Mammary epithelial cell (primary cell): ENCODE data around the gene MAP7.

Experiments
- EZH2 ChIP-seq: IDR thresholded peaks from 2 replicates; pipeline ENCODE4 v1.6.1; 2012; ENCODE audit warnings: low read length, inconsistent platforms, borderline replicate concordance
- TF ChIP-seq, protein P1 (sequence below), 2 donors: IDR thresholded peaks in 1 of 2; conservative IDR thresholded peaks in 1 of 2; 2 replicates each; pipeline ENCODE4 v1.5.1; 2011 to 2012; ENCODE audit warnings: inconsistent platforms in 2 of 2, low read length in 2 of 2, mild to moderate bottlenecking in 2 of 2, control low read depth in 1 of 2, low read depth in 1 of 2; ENCODE audit not compliant: insufficient read depth in 1 of 2; ENCODE audit errors: extremely low read depth in 1 of 2

DNA sequence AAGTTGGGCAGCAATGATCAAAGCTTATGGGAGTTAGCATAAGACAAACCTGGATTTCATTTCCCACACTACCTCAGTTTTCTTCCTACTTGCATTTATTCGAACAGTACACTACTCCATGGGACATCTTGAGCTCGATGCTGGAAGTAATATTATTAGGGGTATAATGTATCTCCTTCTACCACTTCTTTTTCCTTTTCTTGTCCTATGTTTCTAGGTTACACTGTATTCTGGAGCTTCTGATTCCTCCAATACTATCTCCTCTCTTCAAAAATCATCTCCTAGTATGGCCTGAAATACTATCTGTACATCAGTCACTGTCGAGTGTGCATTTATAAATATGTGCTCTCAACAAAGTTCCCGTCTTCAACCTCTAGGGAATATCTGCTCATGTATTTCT lies 124.4 kb downstream of the MAP7 start:
- TF ChIP-seq, protein P1, sequence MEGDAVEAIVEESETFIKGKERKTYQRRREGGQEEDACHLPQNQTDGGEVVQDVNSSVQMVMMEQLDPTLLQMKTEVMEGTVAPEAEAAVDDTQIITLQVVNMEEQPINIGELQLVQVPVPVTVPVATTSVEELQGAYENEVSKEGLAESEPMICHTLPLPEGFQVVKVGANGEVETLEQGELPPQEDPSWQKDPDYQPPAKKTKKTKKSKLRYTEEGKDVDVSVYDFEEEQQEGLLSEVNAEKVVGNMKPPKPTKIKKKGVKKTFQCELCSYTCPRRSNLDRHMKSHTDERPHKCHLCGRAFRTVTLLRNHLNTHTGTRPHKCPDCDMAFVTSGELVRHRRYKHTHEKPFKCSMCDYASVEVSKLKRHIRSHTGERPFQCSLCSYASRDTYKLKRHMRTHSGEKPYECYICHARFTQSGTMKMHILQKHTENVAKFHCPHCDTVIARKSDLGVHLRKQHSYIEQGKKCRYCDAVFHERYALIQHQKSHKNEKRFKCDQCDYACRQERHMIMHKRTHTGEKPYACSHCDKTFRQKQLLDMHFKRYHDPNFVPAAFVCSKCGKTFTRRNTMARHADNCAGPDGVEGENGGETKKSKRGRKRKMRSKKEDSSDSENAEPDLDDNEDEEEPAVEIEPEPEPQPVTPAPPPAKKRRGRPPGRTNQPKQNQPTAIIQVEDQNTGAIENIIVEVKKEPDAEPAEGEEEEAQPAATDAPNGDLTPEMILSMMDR (conservative IDR thresholded peaks at IDR 0.05 in 1 of 2, IDR thresholded peaks at IDR 0.05 in 1 of 2; ENCODE audit: extremely low read depth in 1 of 2, insufficient read depth in 1 of 2, low read depth in 1 of 2, low read length in 2 of 2): no peak
- TF ChIP-seq EZH2: no peak
